GM19467 (cell line): ENCODE measurements around the gene SERPINA6.
"Not testable (repeated sequence)": the region's sequence is repeated elsewhere in the genome, so short reads cannot be mapped to it uniquely, and the experiment has no call there.

ENCODE experiments used
- ATAC-seq: cut with Tn5 transposase; IDR thresholded peaks from one replicate; pipeline ENCODE4 v1.9.1; 2021; ENCODE audit warnings: mild to moderate bottlenecking, moderate library complexity; ENCODE audit not compliant: unreplicated experiment

SERPINA6 gene, protein sequence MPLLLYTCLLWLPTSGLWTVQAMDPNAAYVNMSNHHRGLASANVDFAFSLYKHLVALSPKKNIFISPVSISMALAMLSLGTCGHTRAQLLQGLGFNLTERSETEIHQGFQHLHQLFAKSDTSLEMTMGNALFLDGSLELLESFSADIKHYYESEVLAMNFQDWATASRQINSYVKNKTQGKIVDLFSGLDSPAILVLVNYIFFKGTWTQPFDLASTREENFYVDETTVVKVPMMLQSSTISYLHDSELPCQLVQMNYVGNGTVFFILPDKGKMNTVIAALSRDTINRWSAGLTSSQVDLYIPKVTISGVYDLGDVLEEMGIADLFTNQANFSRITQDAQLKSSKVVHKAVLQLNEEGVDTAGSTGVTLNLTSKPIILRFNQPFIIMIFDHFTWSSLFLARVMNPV

DNA sequence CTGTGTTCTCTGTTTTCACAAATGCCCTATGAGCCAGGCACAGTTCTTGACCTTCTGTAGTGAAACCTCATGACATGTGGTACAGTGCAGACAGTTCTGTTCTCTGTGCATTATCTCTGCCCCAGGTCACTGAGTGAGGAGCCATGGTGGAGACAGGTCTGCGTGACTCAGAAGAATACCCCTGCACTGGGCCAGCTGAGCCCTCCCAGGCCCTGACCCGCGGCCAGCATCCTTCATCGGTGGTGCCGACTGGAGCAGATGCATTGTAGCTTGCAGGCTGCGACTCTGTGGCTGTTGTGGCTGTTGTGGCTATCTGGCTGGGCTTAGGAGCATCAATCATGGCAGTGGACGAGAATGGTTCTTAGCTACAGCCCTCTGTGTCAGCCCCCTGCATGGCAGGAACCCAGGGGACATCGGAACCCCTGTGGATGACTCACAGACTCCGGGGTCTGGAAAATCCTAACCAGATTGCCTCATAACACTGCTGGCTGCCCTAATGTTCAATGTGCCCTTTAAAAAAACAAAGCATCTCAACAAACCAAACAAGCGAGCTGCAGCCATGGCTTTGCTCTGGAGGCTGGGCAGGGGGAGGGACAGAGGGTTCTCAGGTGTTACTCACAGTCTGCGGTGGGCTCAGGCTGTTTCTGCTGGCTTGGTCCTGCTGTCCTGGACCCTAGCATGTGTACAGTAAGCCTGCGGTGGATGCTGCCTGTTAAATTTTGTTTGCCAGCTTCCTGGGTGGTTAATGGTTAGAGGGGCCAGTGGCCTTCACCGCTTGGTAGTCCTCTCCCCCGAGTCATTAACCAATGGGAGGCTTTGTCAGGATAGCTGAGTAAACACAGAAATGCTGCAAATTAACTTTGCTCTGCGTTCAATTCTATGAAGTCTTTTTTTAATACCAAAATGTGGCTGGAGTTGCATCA, at the start of gene SERPINA6:
Gene SERPINA6 (minus strand): TSS at position 689 of the 923 bp plus-strand sequence. CDS start 8,688 bp downstream, outside the sequence.
- ATAC-seq, result no peak

DNA sequence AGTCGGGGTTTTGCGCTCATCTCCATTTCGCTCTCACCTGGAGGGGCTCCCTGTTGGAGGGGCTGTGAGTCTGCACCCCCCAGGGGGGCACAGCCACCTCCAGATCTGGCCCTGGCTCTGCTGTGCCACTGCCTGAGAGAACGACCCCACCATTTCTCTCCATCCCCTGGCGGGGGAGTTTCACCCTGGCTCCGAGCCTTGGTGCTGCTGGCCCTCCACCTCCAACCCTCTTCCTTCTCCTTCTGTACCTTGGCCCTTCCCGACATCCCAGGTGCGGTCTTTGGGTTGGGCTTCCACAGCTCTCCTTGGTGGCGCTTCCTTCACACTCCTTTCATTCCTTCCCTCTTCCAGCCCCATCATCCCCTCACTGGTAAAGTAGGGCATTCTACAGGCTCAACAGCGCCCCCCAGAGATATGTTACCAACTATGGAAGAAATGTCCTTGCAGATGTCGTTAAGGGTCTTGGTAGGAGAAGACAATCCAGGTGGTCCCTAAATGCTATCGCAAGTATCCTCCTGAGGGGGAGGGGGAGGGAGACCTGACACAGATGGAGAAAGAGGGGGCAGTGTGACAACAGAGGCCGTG, 49.0 kb upstream of the SERPINA6 start:
- no peak for ATAC-seq

GRCh38 chr14:94370524-94370910, 47.4 kb upstream of the SERPINA6 start:
- no peak for ATAC-seq

DNA sequence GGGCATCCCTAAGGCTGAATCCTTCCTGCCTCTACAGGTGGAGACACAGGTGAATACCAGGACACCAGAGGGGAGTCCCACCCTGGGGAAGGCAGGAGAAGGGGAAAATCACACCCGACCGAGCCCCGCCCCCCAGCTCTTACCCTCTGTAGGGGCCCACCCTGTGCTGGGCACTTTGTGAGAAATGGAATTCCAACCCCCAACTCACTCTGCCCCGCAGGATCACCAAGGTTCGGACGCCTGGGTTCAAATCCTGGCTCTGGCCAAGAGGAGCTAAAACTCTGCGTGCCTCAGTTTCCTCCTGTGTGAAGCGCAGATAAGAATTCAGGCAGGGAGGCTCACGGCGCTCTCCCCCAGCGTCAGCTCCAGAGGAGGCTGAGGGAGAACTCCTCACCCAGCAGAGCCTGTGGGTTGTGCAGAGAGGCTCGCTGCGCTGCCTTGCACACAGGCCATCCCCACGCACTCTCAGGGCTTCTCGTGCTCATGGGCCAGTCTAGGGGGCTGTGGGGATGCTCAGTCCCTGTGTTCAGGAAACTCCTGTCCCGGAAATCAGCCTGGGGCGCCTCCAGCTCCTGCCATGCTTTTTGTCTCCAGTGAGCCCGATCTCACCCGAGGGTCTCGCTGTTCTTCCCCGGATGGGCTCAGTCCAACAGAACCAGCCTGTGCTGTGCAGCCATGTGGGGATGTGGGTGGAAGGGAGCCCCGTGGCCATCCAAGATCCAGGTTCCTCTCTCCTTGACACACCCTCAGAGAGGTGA, 46.8 kb upstream of the SERPINA6 start:
- ATAC-seq, result not testable (repeated sequence)

- no peak for ATAC-seq
Measured at GRCh38 chr14:94368956-94369355, 45.8 kb upstream of the SERPINA6 start.

GRCh38 chr14:94368243-94368590, 45.1 kb upstream of the SERPINA6 start:
- ATAC-seq, result no peak

DNA sequence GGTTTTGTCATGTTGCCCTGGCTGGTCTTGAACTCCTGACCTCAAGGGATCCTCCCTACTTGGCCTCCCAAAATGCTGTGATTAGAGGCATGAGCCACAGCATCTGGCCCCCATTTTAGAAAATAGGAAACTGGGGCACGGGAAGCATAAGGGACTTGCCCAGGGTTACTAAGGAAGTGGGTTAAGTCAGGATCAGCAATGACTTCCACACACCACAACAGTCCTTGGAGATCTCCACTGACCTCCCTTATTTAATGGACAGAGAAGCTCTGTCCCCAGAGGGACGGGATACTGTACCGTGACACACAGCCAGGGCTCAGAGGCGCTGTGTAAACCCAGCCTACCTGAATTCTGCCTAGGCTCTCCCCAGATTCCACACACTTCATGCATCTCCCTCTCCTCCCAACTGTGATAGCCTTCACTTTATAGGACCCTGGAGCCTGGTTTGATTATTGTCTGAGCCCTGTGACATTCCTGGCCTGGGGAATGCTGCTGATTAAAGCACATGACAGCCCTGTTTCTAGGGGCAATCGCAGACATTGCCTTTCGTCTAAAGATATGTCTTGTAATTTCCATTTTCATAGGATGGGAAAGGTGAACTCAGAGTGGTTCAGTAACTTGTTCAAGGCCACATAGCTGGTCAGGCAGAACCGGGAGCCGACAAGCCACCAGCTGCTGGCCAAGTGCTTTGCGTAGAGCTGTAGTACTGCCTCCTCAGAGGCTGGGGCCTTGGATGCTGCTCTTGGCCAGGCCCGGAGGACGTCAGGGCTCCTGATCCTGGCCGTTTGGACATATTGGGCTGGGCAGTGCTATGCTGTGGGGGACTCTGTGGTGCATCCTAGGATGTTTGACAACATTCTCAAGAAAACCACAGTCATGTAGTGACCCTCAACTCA, 44.5 kb upstream of the SERPINA6 start:
- ATAC-seq, result no peak

DNA sequence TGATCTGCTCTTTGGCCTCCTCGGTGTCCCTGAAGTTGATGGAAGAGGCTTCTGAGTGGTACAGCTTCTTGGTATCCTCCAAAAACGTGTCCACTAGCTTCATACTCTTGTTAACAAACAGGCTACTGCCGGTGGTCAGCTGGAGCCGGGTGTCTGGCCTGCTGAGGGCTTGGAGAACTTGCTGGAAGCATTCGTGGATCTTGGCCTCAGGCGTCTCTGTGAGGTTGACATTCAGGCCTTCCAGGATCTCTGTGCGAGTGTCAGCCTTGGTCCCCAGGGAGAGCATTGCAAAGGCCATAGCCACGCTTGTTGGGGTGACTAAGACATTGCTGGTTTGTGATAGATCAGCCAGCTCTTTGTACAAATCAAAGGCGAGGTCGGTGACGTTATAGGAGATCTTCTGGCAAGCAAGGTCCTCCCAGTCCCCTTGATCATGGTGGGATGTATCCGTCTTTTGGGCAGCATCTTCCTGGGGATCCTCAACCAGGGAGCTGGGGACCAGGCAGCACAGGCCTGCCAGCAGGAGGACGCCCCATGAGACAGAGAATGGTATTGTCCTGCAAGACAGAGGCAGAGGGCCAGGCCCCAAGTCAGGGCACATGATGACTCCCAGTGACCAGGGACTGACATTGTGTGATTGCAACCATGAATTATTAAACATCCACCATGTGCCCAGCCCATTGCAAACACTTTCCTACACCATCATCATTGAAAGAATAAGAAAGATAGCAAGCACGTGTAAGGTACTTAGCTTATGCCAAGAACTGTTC, 43.2 kb upstream of the SERPINA6 start, which contains the start of gene SERPINA2:
Gene SERPINA2 (minus strand): TSS at position 553 of the 770 bp plus-strand sequence.
- no peak for ATAC-seq

- no peak for ATAC-seq
Measured at GRCh38 chr14:94365624-94366023, 42.5 kb upstream of the SERPINA6 start.

- no peak for ATAC-seq
Measured at GRCh38 chr14:94364964-94365363, 41.8 kb upstream of the SERPINA6 start.

DNA sequence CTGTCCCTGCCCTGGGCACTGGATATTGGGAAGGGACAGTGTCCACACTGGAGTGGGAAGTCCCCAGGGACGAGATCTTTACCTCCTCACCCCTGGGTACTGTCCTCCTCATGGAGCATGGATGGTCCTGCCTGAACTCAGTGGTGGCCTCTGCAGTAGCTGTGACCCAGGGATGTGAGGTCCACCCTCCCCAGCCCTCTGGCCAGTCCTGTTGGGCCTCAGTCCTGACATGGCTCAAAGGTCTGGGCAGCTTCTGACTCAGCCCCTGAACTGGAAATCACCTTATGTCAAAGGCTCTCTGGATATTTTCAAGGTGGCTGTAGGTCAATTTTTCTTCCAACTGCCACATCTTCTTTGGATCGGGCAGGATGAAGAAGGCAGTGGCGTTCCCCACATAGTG, 40.9 kb upstream of the SERPINA6 start:
- no peak for ATAC-seq

DNA sequence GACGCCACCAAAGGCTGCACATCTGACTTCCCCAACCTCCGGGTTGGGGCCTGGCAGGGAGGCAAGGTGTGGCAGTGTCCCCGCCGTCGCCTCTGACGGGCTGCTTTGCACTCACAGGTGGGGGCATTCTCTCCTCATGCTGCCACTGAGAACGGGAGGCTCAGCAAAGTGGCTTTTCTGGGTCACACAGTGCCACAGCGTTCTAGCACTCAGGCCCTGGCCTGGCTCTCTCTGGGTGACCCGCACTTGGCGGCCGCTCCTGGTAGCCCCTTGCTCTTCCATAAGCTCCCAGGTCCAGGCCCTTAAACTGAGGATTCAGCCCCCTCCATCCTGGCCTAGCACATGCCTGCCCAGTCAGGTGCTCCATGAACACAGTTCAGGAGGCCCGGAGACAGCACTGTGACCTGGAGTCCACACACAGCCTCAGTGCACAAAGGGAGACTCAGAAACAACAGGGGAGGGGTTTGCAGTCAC, 40.1 kb upstream of the SERPINA6 start:
- no peak for ATAC-seq

DNA sequence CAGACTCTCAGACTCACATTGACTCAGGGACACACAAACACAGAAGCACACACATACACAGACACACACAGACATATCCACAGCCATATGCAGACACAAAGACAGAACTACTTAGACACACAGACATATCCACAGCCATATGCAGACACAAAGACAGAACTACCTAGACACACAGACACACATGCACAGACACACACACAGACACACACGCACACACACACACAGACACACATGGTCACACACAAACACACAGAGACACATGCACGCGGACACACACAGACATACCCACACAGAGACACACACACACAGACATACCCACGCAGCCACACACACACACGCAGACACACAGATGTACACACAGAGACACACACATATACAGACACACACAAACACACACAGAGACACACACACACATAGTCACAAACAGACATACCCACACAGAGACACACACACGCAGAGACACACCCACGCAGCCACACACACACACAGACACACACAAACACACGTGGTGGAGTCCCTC, 39.5 kb upstream of the SERPINA6 start:
- ATAC-seq, result no peak

GRCh38 chr14:94361682-94362081, 38.5 kb upstream of the SERPINA6 start:
- ATAC-seq, result no peak

DNA sequence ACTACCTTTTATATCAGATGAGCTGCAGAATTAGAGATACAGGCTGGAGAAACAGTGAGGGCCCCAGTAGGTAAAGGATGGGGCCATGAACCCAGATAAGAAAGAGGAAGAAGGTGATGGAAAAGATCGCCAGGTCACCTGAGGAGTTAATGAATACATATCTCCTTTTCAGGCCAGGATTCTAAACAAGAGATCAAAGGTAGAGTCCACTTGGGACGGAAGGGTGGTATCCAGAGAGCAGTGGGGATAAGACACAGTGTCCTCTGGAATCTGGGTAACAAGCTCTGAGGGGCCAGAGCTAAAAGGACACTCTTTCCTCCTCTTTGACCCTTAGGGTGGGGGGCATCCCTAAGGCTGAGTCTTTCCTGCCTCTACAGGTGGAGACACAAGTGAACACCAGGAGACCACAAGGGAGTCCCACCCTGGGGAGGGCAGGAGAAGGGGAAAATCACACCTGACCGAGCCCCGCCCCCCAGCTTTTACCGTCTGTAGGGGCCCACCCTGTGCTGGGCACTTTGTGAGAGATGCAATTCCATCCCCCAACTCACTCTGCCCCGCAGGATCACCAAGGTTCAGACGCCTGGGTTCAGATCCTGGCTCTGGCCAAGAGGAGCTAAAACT, 37.9 kb upstream of the SERPINA6 start:
- ATAC-seq, result no peak

- ATAC-seq, result no peak
Measured at GRCh38 chr14:94357166-94357565, 34.0 kb upstream of the SERPINA6 start.

DNA sequence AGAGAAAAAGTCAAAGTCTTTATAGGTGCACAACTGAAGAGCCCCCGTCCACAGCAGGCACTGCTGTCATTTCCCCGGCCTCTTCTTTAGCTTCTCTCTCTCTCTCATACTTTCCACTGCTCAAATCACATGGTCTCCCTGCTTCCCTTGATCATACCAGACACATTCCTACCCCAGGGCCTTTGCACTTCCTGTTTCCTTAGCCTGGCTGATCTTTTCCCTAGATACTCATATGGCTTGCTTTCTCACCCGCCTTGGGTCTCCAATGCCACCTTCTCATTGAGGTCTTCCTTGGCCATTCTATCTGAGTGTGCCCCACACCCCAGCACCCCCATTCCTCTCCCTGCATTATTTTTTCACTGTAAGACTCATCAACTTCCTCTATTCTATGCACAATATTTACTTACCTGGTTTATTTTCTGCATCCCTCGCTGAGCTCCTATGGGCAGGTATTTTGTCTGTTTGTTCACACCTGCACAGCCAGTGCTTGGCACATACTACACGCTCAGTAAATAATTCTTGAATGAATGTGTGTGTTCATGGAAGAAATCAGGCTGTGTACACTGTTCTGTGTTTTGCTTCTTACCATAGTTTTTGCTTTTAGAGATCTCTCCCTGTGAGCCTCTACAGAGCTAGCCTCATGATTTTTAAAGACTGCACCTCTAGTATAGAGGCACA, 33.4 kb upstream of the SERPINA6 start:
- no peak for ATAC-seq
